K562 treated with DMSO at 1 percent for 48 hours (cell line): ENCODE measurements around the gene B3GNT3. TPM values are rescaled to one million over a fixed set of nuclear protein-coding genes. Genes with fewer than 3 reads are reported as not detected.

Experiments used
- total RNA-seq: library from RNA; unstranded; fragments of 300-600 nt; gene quantifications from 2 replicates; pipeline ENCODE4 v1.2.3, GENCODE V29; 2022; ENCODE audit warnings: low replicate concordance; ENCODE audit errors: extremely low read depth

Gene B3GNT3, protein sequence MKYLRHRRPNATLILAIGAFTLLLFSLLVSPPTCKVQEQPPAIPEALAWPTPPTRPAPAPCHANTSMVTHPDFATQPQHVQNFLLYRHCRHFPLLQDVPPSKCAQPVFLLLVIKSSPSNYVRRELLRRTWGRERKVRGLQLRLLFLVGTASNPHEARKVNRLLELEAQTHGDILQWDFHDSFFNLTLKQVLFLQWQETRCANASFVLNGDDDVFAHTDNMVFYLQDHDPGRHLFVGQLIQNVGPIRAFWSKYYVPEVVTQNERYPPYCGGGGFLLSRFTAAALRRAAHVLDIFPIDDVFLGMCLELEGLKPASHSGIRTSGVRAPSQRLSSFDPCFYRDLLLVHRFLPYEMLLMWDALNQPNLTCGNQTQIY
- not detected in 2 replicates for total RNA-seq

DNA sequence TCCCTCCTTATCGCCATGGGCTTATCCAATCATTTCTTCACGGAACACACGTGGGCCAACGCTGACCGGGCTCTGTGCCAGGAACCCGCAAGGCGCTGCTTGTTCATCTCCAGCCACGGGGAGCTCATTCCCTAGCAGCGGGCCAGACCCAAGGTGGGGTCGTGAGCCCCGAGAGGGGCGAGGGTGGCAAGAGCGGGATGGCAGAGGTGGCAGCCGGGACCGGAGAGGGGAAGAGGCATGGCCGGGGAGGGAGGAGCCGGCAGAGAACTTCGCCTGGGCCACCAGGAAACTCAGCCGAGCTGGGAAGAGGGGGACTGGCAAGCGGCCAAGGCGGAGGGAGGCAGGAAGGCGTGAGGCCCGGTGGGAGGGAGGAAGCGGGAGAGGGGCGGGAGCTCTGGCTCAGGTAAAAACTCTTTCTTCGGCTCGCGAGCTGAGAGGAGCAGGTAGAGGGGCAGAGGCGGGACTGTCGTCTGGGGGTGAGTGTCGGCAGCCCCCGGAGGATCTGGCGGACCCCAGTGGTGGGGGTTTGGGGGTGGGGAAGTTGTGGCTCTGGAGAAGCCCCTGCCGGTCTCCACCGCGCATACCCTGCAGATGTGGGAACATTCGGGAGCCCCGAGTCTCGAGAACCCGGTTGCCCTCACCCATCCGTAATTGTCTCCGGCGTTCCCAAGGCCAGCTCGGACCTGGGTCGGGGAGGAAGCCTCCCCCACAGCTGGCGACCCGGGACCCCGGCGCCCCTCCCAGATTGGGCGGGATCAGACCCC, at the start of gene B3GNT3:
Gene B3GNT3, plus strand, starts transcription at position 408 of the 764 bp plus-strand sequence. CDS start 12,670 bp downstream, outside the sequence.

DNA sequence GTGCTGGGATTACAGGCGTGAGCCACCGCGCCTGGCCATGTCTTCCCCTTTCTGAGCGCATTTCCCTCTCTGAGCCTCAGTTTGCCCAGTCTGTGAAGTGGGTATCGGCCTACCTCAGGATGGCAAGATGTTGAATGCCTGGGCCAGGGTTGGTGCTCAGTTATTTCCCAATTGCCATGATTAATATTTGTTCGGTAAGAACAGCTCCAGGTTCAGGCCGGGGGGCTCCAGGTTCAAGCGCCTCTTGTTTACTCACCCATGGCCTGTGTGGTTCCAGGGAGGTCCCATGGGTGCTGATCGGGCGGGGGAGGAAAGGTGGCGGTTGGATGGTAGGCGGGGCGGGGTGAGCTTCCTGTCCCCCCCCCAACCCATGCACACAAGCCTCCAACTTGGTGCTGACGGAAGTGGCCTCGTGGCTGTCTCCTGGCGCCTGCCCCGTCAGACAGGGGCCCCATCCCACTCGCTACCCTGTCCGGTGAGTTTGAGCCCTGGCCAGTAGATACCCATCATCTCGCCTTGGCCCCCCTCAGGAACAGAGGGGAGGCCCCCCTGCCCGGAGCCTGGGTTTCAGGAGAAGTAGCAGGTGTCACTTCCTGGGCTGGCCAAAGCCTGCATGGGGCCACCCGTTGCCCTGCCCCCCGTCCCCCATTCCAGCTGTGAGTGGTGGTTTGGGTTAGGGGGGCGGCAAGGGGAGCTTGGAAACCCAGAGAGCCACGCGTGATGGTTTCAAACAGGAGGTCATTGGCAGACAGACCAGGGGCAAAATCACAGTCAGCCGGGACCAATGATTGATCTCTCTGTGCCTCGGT, 43.6 kb upstream of the B3GNT3 start, which contains the start of gene FCHO1:
Gene FCHO1, plus strand, starts transcription at position 375 of the 809 bp plus-strand sequence. CDS start 3,688 bp downstream, outside the sequence.

DNA sequence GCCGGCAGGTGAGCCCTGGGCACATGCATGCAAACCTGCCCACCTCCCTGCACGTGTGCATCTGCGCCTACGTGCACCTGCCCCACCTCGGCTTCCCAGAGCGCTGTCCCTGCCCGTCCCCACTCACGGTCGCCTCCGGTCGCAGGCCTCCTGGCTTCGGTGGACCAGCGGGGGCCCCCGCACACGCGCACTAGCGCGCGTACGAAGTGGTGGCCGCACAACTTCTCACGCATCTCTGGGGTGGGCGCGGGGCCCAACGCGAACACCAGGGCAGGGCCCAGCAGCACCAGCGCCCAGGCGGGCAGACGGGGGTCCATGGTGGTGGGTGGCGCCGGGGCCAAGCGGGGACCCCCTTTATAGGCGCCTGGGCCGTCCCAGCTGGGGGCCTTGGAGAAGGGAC, 26.3 kb downstream of the B3GNT3 start, which contains the start of gene INSL3:
Gene INSL3, minus strand, starts transcription at position 330 of the 400 bp plus-strand sequence. Its CDS starts 13 bp downstream, at position 317.

DNA sequence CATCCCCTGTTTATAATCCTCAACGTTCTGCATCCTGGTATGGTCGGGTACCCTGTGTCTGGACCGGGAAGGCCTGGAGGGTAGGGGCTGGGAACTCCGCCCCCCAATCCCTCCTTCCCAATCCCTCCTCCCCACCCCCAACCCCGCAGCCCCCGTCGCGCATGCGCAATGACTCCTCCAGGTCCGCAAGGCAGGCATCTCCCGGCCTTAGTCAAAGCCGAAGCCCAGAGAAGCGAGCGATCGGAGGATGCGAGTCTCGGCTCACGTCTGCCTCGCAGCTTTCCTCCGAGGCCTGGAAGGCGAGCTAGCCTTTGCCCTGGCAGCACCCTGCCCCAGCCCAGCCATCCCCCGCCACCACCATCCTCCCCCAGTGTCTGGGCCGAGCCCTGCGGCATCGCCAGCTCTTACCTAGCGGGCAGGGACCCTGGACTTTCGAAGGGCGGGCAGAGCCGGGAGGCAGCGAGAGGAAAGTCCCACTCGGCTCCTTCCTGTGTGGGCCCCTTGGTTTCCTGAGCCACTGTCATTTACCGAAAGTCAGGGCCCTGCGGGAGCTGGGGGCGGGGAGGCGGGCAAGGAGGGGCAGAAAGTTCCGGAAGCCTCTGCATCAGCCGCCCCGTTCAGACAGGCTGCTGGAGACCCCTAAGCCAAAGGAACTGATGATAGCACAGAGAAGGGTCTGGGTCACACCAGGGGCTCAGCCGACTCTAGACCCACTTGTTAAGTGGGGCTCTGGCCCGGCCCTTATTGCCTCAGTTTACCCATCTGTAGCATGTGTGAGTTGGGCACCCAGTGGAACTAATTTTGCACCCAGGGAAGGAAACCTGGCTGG, 52.8 kb downstream of the B3GNT3 start, which contains the start of gene JAK3:
Gene JAK3, minus strand, starts transcription at position 445 of the 829 bp plus-strand sequence. CDS start 3,565 bp downstream, outside the sequence.

DNA sequence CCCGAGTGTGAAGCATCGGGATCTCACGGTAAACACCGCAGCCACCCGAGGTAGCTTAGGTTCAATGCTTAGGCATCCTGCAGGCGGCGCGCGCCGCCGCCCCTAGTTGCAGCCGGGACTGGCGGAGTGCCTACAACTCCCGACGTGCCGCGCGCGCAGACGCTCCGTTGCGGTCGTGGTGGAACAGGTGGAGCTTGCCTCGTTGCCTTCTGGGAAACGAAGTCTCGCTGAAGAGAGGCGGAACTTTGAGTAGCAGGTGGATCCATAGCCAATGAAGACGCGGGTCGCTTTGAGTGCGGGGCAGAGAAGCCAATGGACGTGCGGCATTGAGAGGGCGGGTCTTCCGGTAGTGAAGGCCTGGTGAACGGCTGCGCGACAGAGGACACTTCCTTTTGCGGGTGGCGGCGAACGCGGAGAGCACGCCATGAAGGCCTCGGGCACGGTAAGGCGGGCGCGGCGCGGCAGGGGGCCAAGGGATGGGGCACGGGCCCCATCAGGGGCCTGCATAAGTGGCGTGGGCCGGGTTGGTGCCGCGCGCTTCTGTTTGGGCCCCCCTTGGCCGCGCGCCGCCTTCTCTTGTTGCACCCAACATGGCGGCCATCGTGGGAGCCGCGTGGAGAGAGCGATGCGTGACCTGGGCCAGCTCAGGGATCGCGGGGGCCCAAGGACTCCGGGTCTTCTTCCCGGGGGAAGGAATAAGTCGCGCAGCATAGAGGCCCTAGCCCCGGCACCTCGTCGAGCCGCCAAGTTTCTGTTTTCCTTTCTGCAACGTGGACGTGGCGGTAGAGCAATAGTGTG, 64.8 kb downstream of the B3GNT3 start, which contains the start of gene RPL18A:
Gene RPL18A, plus strand, starts transcription at position 378 of the 798 bp plus-strand sequence. Its CDS starts 47 bp downstream, at position 425.

Other genes starting within 250 kb of the B3GNT3 start
- 98.5 TPM in 1 of 2 replicates, not detected in the other for gene COLGALT1, start 239.5 kb upstream of the B3GNT3 start, total RNA-seq
- gene UNC13A, start 106.8 kb upstream of the B3GNT3 start, total RNA-seq = not detected in 2 replicates
- 108 TPM in 1 of 2 replicates, not detected in the other for gene MAP1S, start 75.7 kb upstream of the B3GNT3 start, total RNA-seq
- gene FCHO1, start 43.7 kb upstream of the B3GNT3 start, total RNA-seq = not detected in 2 replicates
- gene INSL3, start 26.4 kb downstream of the B3GNT3 start, total RNA-seq = not detected in 2 replicates
- gene JAK3, start 52.8 kb downstream of the B3GNT3 start, total RNA-seq = not detected in 2 replicates
- gene RPL18A, start 64.8 kb downstream of the B3GNT3 start, total RNA-seq = 3,210 TPM in 1 of 2 replicates, not detected in the other
- not detected in 2 replicates for gene SLC5A5, start 76.8 kb downstream of the B3GNT3 start, total RNA-seq
- gene CCDC124, start 137.9 kb downstream of the B3GNT3 start, total RNA-seq = not detected in 2 replicates
- gene KCNN1, start 172.0 kb downstream of the B3GNT3 start, total RNA-seq = not detected in 2 replicates
- gene ARRDC2, start 213.0 kb downstream of the B3GNT3 start, total RNA-seq = not detected in 2 replicates